Measurements from ENCODE around the gene FAM107A.

The FAM107A gene

GRCh38 chr3:58557491-58557890 is 19.7 kb downstream of the FAM107A start:
- in situ Hi-C loops (cut with HindIII; ENCODE audit: low sequenced_read_pairs): no loop called here

DNA sequence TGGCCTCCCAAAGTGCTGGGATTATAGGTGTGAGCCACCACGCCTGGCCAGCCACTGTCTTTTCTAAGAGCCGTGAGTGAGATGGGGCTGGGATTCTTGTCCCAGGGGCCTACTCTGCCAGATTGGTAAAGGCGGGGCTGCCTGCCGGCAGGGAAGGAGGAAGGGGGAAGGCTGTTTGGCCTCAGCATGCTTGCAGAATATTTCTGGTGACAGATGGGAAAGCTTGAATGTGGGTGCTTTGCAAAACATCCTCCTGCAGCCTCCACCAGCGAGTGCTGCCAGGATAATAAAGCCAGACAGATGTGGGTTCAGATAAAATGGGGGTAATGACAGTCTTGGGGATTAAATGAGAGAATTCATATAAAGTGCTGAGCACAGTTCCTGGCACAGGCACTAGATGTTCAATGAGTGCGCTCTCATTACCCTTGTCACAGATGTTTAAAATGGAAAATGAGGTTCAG is 20.4 kb downstream of the FAM107A start:
- no peak for DNase-seq (ENCODE audit: low read depth)
- no peak overlapping the region for H3K4me3 ChIP-seq (ENCODE audit: low read depth, low read length)
- in situ Hi-C loops (cut with HindIII; ENCODE audit: low sequenced_read_pairs): no loop called here
- no peak for TF ChIP-seq CTCF (IDR thresholded peaks at IDR 0.05; ENCODE audit: low read depth, low read length, missing control alignments)

More at GRCh38 chr3:58557491-58557890, 19.7 kb downstream of the FAM107A start:
- no peak overlapping the region for H3K4me3 ChIP-seq (ENCODE audit: low read depth, low read length)
- DNase-seq (ENCODE audit: low read depth): no peak
- TF ChIP-seq CTCF (IDR thresholded peaks at IDR 0.05; ENCODE audit: low read depth, low read length, missing control alignments): no peak

- TF ChIP-seq CTCF (IDR thresholded peaks at IDR 0.05; ENCODE audit: low read depth, low read length, missing control alignments): no peak
- DNase-seq (ENCODE audit: low read depth): no peak
- H3K4me3 ChIP-seq (ENCODE audit: low read depth, low read length): no peak overlapping the region
- in situ Hi-C loops (cut with HindIII; ENCODE audit: low sequenced_read_pairs): no loop called here
These were observed 21.2 kb downstream of the FAM107A start for GRCh38 chr3:58556001-58556400.

DNA sequence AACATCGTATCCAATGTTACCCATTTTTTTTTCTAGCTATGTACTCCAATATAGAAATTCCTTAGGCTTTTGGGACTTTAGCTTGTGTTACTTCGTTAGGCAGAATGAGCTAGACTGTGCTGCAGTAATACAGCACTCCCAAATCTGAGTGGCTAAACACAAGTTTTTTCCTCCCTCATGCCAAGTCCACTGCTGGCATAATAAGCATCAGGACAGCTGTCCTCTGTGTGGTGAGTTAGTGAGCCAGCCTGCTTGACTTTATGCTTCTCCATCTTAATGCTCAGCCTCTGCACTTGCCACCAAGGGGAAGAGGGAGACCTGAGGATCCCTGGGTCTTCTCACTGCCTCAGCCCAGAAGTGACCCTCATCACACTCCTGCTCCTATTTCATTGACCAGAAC is 22.0 kb downstream of the FAM107A start:
- TF ChIP-seq CTCF (IDR thresholded peaks at IDR 0.05; ENCODE audit: low read depth, low read length, missing control alignments): no peak
- DNase-seq (ENCODE audit: low read depth): no peak
- H3K4me3 ChIP-seq (ENCODE audit: low read depth, low read length): no peak overlapping the region
- in situ Hi-C loops (cut with HindIII; ENCODE audit: low sequenced_read_pairs): no loop called here

GRCh38 chr3:58553003-58553402 is 24.2 kb downstream of the FAM107A start:
- in situ Hi-C loops (cut with HindIII; ENCODE audit: low sequenced_read_pairs): no loop called here
- H3K4me3 ChIP-seq (ENCODE audit: low read depth, low read length): no peak overlapping the region
- no peak for DNase-seq (ENCODE audit: low read depth)
- no peak for TF ChIP-seq CTCF (IDR thresholded peaks at IDR 0.05; ENCODE audit: low read depth, low read length, missing control alignments)

DNA sequence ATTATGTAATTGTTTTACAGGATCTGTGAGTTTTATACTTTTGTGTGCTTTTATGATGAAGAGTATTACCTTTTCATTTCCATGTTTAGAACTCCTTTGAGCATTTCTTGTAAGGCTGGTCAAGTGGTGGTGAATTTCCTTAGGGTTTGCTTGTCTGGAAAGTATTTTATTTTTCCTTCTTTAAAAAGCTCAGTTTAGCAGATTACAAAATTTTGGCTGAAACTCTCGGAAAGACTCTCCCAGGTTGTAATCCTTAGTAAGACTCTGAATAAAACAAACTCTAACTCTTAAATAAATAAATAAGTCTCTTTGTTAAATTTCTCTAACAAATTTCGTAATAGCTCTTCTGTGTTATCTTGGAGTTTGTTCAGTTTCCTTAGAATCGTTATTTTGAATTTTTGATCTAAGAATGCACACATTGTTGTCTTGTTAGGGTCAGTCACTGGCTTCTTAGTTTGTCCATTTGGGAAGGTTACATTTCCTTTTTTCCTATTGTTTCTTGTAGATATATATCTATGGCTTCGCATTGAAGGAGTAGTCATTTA is 25.5 kb downstream of the FAM107A start:
- TF ChIP-seq CTCF (IDR thresholded peaks at IDR 0.05; ENCODE audit: low read depth, low read length, missing control alignments): no peak
- no peak for DNase-seq (ENCODE audit: low read depth)
- H3K4me3 ChIP-seq (ENCODE audit: low read depth, low read length): no peak overlapping the region
- in situ Hi-C loops (cut with HindIII; ENCODE audit: low sequenced_read_pairs): no loop called here

Measured in astrocyte of the cerebellum (primary cell).